Prostate gland (tissue), 2 donors: Measurements from ENCODE around the gene LTB.

ENCODE experiments used
- CTCF ChIP-seq, 4 experiments: fragments of 200-600 bp in 2 of 4; fragments of 450-650 bp in 2 of 4; sonication (generic) in 2 of 4; IDR thresholded peaks; 1 replicate in 3 of 4; 2 replicates in 1 of 4; pipeline ENCODE4 v1.5.1; 2016 to 2019; ENCODE audit warnings: antibody characterized with exemption in 4 of 4, mild to moderate bottlenecking in 2 of 4, moderate library complexity in 2 of 4
- POLR2A ChIP-seq: fragments of 450-650 bp; IDR thresholded peaks from one replicate; pipeline ENCODE4 v1.6.1; 2016; ENCODE audit warnings: antibody characterized with exemption, mild to moderate bottlenecking
- POLR2AphosphoS5 ChIP-seq: sonication (generic); formaldehyde crosslinking; IDR thresholded peaks from one replicate; pipeline ENCODE4 v1.6.1; 2017; ENCODE audit warnings: antibody characterized with exemption

GRCh38 chr6:31531771-31532643 lies 50.2 kb downstream of the LTB start:
- TF ChIP-seq POLR2A (no peak), POLR2AphosphoS5 (no peak), CTCF (IDR thresholded peaks at IDR 0.05) (no peak)
